C4-2B (cell line): ENCODE measurements around the gene GGTLC1.

Source experiments
- H3K27ac ChIP-seq: fragments of 450-650 bp; 2 replicates; pipeline ENCODE4 v1.5.1; 2017
- ZFX ChIP-seq: fragments of 450-650 bp; IDR thresholded peaks from 2 replicates; pipeline ENCODE4 v1.6.1; 2017
- TF ChIP-seq, protein P1 (sequence below): fragments of 450-650 bp; conservative IDR thresholded peaks from 2 replicates; pipeline ENCODE4 v1.5.1; 2017; ENCODE audit warnings: mild to moderate bottlenecking

The GGTLC1 gene

DNA sequence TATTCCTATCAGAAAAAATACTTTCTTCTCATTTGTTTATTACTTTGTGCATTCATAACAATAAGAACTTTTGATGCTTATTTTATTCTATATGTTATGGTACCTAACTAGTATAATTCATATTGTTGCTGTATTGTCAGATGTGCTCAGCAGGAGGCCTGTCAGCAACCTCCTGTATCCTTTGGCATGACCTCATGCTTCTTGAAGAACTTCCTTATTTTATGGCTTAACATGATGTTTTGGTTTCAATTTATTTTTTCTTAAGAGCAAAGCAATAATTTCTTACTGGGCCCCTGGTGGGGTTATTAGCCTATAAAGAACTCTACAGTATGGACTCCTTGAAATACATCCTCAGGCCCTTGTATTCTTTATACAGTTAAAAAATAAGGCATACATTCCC is 17.3 kb downstream of the GGTLC1 start:
- TF ChIP-seq, protein P1, sequence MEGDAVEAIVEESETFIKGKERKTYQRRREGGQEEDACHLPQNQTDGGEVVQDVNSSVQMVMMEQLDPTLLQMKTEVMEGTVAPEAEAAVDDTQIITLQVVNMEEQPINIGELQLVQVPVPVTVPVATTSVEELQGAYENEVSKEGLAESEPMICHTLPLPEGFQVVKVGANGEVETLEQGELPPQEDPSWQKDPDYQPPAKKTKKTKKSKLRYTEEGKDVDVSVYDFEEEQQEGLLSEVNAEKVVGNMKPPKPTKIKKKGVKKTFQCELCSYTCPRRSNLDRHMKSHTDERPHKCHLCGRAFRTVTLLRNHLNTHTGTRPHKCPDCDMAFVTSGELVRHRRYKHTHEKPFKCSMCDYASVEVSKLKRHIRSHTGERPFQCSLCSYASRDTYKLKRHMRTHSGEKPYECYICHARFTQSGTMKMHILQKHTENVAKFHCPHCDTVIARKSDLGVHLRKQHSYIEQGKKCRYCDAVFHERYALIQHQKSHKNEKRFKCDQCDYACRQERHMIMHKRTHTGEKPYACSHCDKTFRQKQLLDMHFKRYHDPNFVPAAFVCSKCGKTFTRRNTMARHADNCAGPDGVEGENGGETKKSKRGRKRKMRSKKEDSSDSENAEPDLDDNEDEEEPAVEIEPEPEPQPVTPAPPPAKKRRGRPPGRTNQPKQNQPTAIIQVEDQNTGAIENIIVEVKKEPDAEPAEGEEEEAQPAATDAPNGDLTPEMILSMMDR: no peak
- TF ChIP-seq ZFX: no peak
- H3K27ac ChIP-seq: no peak overlapping the region

DNA sequence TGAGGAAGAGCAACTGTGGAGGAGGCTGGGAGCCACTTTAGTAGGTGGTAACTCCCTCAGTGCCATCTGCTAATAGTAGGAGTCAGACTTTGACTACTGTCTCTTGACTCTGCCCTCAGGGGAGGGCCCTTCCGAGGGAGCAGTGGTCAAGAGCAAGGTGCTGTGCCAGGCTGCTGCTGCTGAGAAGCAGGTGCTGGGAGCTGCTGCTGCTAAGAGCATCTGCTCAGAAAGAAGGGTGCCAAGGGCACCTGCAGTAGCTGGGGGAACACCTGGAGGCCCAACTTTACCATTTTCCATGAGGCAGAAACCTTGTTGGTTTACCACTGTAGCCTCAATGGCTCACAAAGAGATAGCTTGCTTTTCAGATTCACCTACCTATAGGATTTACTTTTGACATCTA is 18.5 kb downstream of the GGTLC1 start:
- H3K27ac ChIP-seq: no peak overlapping the region
- TF ChIP-seq ZFX: no peak
- TF ChIP-seq, protein P1: no peak

DNA sequence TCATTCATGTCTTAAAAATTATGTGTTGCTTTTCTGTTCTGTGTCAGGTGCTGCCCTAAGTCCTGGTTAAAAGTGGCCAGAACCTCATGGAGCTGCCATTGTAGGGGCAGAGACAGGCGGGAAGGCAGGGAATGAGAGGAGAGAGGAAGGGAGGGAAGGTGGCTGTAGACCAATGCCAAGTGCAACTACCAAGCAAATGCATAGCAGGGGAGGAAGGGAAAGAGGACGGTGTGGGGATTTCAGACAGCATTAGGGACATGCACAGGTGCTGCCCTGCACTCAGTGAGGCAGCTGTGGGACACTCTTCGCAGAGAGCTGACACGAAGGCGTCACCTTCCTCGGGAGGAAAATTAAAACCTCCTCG is 21.0 kb downstream of the GGTLC1 start:
- H3K27ac ChIP-seq: no peak overlapping the region
- TF ChIP-seq ZFX: no peak
- TF ChIP-seq, protein P1: no peak

DNA sequence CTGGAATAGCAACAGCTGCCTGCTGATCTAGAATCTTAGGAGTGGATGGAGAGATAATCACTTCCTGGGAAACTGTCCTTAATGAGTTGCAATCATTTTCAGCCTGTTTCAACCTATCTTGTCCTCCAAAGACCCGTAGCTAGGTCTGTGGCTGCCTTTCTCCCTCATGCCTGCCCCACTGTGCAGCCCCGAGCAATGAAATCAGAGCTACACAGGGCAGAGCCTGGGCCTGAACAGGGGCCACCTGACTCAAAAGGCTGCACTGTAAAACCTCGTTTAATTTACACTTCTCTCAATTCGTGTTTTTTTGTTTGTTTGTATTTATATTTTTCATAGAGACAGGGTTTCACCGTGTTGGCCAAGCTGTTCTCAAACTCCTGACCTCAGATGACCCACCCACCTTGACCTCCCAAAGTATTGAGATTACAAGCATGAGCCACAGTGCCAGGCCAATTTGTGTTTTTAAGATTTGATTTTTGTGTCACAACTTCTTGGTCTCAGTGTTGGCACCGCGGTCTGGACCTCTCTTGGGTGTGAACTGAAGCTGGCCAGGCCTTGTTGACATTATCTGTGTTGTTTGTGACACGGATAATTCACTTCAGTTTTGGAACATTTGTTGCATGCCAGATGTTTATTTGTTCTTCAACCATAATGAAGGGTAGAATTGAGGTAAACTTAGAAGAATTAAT is 21.5 kb downstream of the GGTLC1 start:
- H3K27ac ChIP-seq: no peak overlapping the region
- TF ChIP-seq, protein P1: no peak
- no peak for TF ChIP-seq ZFX

DNA sequence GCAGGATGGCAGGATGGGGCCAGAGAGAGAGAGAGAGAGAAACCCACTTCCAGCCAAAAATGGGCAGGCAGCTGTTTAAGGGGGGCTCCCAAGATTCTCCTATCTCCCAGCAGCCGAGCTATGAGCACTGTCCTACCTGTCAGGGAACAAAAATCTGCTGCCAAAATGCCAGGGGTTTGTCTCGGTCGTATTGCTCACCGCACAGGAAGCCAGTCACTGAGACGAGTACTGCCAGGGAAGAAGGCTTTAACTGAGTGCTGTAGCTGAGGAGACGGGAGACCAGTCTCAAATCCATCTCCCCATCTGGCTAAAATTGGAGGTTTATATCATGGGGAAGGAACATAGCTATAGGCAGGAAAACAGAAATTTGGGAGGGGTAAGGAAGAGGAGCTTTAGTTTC is 22.3 kb downstream of the GGTLC1 start:
- no peak overlapping the region for H3K27ac ChIP-seq
- no peak for TF ChIP-seq ZFX
- TF ChIP-seq, protein P1: no peak

DNA sequence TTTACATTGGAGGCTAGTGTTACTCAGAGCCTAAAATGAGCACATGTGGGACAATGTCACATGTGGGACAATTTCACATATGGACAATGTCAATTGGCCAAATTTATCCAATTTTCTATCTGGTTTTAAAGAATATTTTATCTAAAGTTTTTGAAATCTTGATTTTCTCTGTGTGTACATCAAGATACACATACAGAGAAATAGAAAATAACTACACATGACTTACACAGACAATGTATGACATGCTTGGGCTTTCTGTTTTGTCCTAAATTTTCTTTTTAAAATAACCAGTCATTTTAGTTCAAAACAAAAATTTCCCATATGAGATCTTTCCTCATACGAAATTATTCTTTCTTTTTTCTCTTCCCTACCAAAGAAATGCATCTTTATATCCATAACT is 24.6 kb downstream of the GGTLC1 start:
- TF ChIP-seq, protein P1: no peak
- TF ChIP-seq ZFX: no peak
- H3K27ac ChIP-seq: no peak overlapping the region

DNA sequence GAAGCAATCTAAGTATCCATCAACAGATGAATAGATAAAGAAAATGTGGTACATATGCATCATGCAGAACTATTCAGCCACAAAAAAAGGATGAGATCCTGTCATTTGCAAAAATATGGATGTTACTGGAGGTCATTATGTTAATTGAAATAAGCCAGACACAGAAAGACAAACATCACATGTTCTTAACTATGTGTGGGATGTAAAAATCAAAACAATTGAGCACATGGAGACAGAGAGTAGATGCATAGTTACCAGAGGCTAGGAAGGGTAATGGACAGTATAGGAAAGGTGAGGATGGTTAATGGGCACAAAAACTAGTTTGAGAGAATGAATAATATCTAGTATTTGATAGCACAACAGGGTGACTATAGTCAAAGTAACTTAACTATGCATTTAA is 26.3 kb downstream of the GGTLC1 start:
- no peak overlapping the region for H3K27ac ChIP-seq
- TF ChIP-seq, protein P1: no peak
- no peak for TF ChIP-seq ZFX
